ENCODE results near the gene HRAS. TPM values are rescaled to one million over a fixed set of nuclear protein-coding genes. Genes with fewer than 3 reads are reported as not detected.

Gene HRAS
- total RNA-seq, 1 donor from 2014 or later = 57.0 TPM

GRCh38 chr11:555780-556661 lies 20.6 kb upstream of the HRAS start:
- intact Hi-C loops (cut with micrococcal nuclease) = loop anchor here (1.0 kb wide), 1 partner anchor 167 kb away; no protein-coding TSS in a partner anchor

- intact Hi-C loops (cut with micrococcal nuclease) = loop anchor here (1.0 kb wide), 1 partner anchor 168 kb away; no protein-coding TSS in a partner anchor
These were observed 19.9 kb upstream of the HRAS start for GRCh38 chr11:555227-555779.

- intact Hi-C loops (cut with micrococcal nuclease) = loop anchor here (1.0 kb wide), 1 partner anchor 169 kb away; no protein-coding TSS in a partner anchor
These were observed 19.3 kb upstream of the HRAS start for GRCh38 chr11:554428-555226.

GRCh38 chr11:553988-554340 lies 18.6 kb upstream of the HRAS start:
- intact Hi-C loops (cut with micrococcal nuclease) = no loop called here

GRCh38 chr11:553083-553987 lies 18.0 kb upstream of the HRAS start:
- intact Hi-C loops (cut with micrococcal nuclease) = no loop called here

- intact Hi-C loops (cut with micrococcal nuclease) = no loop called here
These were observed 16.2 kb upstream of the HRAS start for GRCh38 chr11:551596-551995.

GRCh38 chr11:551131-551530 lies 15.8 kb upstream of the HRAS start:
- intact Hi-C loops (cut with micrococcal nuclease) = no loop called here

GRCh38 chr11:550746-551085 lies 15.3 kb upstream of the HRAS start:
- intact Hi-C loops (cut with micrococcal nuclease) = no loop called here

GRCh38 chr11:550021-550745 lies 14.8 kb upstream of the HRAS start:
- intact Hi-C loops (cut with micrococcal nuclease) = no loop called here

- intact Hi-C loops (cut with micrococcal nuclease) = no loop called here
These were observed 13.6 kb upstream of the HRAS start for GRCh38 chr11:548700-549603.

- intact Hi-C loops (cut with micrococcal nuclease) = no loop called here
These were observed 9.8 kb upstream of the HRAS start for GRCh38 chr11:545171-545570.

- intact Hi-C loops (cut with micrococcal nuclease) = no loop called here
These were observed 9.4 kb upstream of the HRAS start for GRCh38 chr11:544817-545166.

- intact Hi-C loops (cut with micrococcal nuclease) = no loop called here
These were observed 6.1 kb upstream of the HRAS start for GRCh38 chr11:541433-541885.

GRCh38 chr11:540583-541432 lies 5.4 kb upstream of the HRAS start:
- intact Hi-C loops (cut with micrococcal nuclease) = no loop called here

GRCh38 chr11:539971-540481 lies 4.7 kb upstream of the HRAS start:
- intact Hi-C loops (cut with micrococcal nuclease) = loop anchor here (5.0 kb wide), 1 partner anchor 182 kb away; no protein-coding TSS in a partner anchor

- intact Hi-C loops (cut with micrococcal nuclease) = loop anchor here (5.0 kb wide), 1 partner anchor 184 kb away; no protein-coding TSS in a partner anchor
These were observed 3.2 kb upstream of the HRAS start for GRCh38 chr11:538431-539051.

- intact Hi-C loops (cut with micrococcal nuclease) = loop anchor here (1.0 to 5.0 kb wide), 2 partner anchors 38 to 184 kb away; partner anchors contain the start of gene PHRF1
These were observed 2.5 kb upstream of the HRAS start for GRCh38 chr11:537622-538430.
